Mesendoderm (in vitro differentiated cells): Measurements from ENCODE around the gene KRTAP9-7.
"Not testable (repeated sequence)": the region's sequence is repeated elsewhere in the genome, so short reads cannot be mapped to it uniquely, and the experiment has no call there.

Experiments
- DNase-seq: peaks from one replicate; pipeline ENCODE4 v3.0.0; 2013
- H2AK5ac ChIP-seq: 2 replicates; pipeline ENCODE4 v1.6.1; 2013; ENCODE audit warnings: low read length, inconsistent platforms
- H2BK120ac ChIP-seq: 2 replicates; pipeline ENCODE4 v1.6.1; 2013; ENCODE audit warnings: low read depth, mild to moderate bottlenecking, low read length, moderate library complexity, mixed read lengths
- H2BK15ac ChIP-seq: replicated peaks from 2 replicates; pipeline ENCODE4 v1.6.1; 2013; ENCODE audit warnings: low read depth, mild to moderate bottlenecking, moderate library complexity
- H2BK5ac ChIP-seq: 2 replicates; pipeline ENCODE4 v1.6.1; 2013; ENCODE audit warnings: low read length, inconsistent platforms
- H3K18ac ChIP-seq: 2 replicates; pipeline ENCODE4 v1.6.1; 2013; ENCODE audit warnings: mild to moderate bottlenecking, low read length, mixed read lengths
- H3K23ac ChIP-seq: one replicate; pipeline ENCODE4 v1.6.1; 2013; ENCODE audit warnings: low read length
- H3K27ac ChIP-seq: 2 replicates; pipeline ENCODE4 v1.5.1; 2013; ENCODE audit warnings: low read depth, mild to moderate bottlenecking, inconsistent platforms, low read length, moderate library complexity
- H3K27me3 ChIP-seq: 2 replicates; pipeline ENCODE4 v1.6.1; 2013; ENCODE audit warnings: low read length, control low read depth, mild to moderate bottlenecking, inconsistent platforms; ENCODE audit not compliant: insufficient read depth, poor library complexity
- H3K36me3 ChIP-seq: 2 replicates; pipeline ENCODE4 v1.6.1; 2013; ENCODE audit warnings: low read length, inconsistent platforms; ENCODE audit not compliant: control insufficient read depth, insufficient read depth
- H3K4ac ChIP-seq: one replicate; pipeline ENCODE4 v1.6.1; 2013; ENCODE audit warnings: low read depth, mild to moderate bottlenecking, low read length, moderate library complexity
- H3K4me1 ChIP-seq: 2 replicates; pipeline ENCODE4 v1.6.1; 2013; ENCODE audit warnings: low read depth, low read length, inconsistent platforms; ENCODE audit not compliant: control insufficient read depth
- H3K4me2 ChIP-seq: 2 replicates; pipeline ENCODE4 v1.6.1; 2013; ENCODE audit warnings: low read length
- H3K4me3 ChIP-seq: 2 replicates; pipeline ENCODE4 v1.5.1; 2013; ENCODE audit warnings: mild to moderate bottlenecking, low read length
- H3K56ac ChIP-seq: one replicate; pipeline ENCODE4 v1.6.1; 2013; ENCODE audit warnings: low read length
- H3K79me1 ChIP-seq: 2 replicates; pipeline ENCODE4 v1.6.1; 2013; ENCODE audit warnings: low read length, inconsistent platforms
- H3K79me2 ChIP-seq: 2 replicates; pipeline ENCODE4 v1.6.1; 2013; ENCODE audit warnings: mild to moderate bottlenecking, low read length; ENCODE audit not compliant: control insufficient read depth, insufficient read depth
- H3K9ac ChIP-seq: 2 replicates; pipeline ENCODE4 v1.6.1; 2013; ENCODE audit warnings: low read length, inconsistent platforms
- H4K5ac ChIP-seq: one replicate; pipeline ENCODE4 v1.6.1; 2013; ENCODE audit warnings: low read length
- H4K8ac ChIP-seq: one replicate; pipeline ENCODE4 v1.6.1; 2013; ENCODE audit warnings: low read depth, mild to moderate bottlenecking, control low read depth, low read length, moderate library complexity
- WGBS: extraction: QIAGEN DNeasy Blood & Tissue Kit; methylation state at CpG from one replicate; pipeline ENCODE4 v1.1.7; 2013; ENCODE audit warnings: low lambda C conversion rate, missing lambda C conversion rate; ENCODE audit not compliant: insufficient coverage; ENCODE audit errors: extremely low coverage; 5-methylcytosine and 5-hydroxymethylcytosine counted together

Gene KRTAP9-7

DNA sequence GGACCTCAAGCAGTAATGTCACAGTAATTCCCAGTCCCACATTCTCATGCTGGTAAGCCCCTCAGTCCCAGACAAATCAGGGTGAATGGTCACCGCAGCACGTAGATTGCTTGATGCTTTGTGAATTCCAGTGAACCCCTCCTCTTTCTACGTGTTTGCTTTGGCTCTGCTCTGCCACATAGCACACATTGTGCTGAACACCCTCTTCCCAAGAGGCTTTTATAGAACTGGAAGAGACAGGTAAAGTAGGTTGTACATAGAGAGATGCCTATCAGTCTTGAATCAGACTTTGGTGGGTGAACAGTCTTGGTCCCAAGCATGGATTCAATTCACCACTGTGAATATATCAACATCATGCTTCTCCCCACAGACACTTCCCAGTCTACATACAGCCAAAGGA is 10.9 kb upstream of the KRTAP9-7 start:
- WGBS = no CpG with 5 or more reads among the region's 3 CpGs
- Histone ChIP-seq H3K79me2 (no peaks in the 10 kb centered on the region), H3K4me3 (no peak overlapping the region), H4K8ac (no peak overlapping the region), H3K4me2 (no peak overlapping the region), H2AK5ac (no peak overlapping the region), H2BK5ac (no peak overlapping the region), H3K36me3 (no peaks in the 10 kb centered on the region), H3K27ac (no peak overlapping the region), H4K5ac (no peak overlapping the region), H2BK120ac (no peak overlapping the region), H3K18ac (no peak overlapping the region), H3K27me3 (no peaks in the 10 kb centered on the region), H3K79me1 (no peaks in the 10 kb centered on the region), H3K4ac (no peak overlapping the region), H2BK15ac (no peak overlapping the region), H3K56ac (no peak overlapping the region), H3K4me1 (no peaks in the 10 kb centered on the region), H3K9ac (no peak overlapping the region), H3K23ac (no peak overlapping the region)
- no peak for DNase-seq

DNA sequence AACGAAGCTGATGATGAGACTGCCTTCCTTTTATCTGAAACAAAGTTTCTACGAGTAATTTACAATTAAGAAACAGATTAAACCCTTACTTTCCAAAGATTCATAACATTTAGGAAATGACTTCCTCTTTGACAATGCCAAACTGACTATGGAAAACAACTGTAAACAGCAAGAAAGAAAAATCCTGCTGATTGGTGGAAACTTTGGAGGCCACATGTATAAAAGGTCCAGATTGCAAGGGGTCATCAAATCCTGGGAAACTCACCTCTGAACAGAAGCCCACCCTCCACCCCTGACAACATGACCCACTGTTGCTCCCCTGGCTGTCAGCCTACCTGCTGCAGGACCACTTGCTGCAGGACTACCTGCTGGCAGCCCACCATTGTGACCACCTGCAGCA is 10.4 kb upstream of the KRTAP9-7 start, which contains the start of gene KRTAP9-6:
TSS of gene KRTAP9-6 (plus strand) at position 301 of the 400 bp plus-strand sequence. CDS start at position 301, 0 bp downstream.
- no CpG with 5 or more reads among the region's 2 CpGs for WGBS
- Histone ChIP-seq H3K4me1 (no peaks in the 10 kb centered on the region), H3K4me3 (no peak within 1 kb of the TSS), H4K8ac (no peak within 1 kb of the TSS), H2BK15ac (no peak within 1 kb of the TSS), H3K18ac (no peak within 1 kb of the TSS), H3K36me3 (no peaks in the 10 kb centered on the region), H3K27me3 (no peaks in the 10 kb centered on the region), H2BK120ac (no peak within 1 kb of the TSS), H3K56ac (no peak within 1 kb of the TSS), H3K79me2 (no peaks in the 10 kb centered on the region), H3K79me1 (no peaks in the 10 kb centered on the region), H3K27ac (no peak within 1 kb of the TSS), H3K4ac (no peak within 1 kb of the TSS), H4K5ac (no peak within 1 kb of the TSS), H3K23ac (no peak within 1 kb of the TSS), H3K4me2 (no peak within 1 kb of the TSS), H2BK5ac (no peak within 1 kb of the TSS), H2AK5ac (no peak within 1 kb of the TSS), H3K9ac (no peak within 1 kb of the TSS)
- no peak for DNase-seq

DNA sequence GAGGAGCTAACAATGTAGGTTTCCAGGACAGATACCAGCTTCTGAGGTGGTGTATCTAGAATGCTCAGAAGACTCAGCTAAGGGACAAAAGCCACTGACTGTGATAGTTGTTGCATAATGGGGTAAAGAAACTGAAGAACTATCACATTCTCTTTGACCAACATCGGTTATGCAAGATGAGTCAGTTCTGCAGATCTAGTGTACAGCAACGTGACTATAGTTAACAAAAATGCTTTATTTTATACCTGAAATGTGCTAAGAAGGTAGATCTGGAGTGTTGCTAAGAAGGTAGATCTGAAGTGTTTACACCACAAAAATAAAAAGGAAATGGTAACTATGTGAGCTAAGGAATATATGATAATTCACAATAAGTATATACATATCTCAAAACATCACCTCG is 7.8 kb upstream of the KRTAP9-7 start:
- no peaks in the 10 kb centered on the region for H3K27me3 ChIP-seq
- H3K27ac ChIP-seq = no peak overlapping the region
- H3K4me2 ChIP-seq = no peak overlapping the region
- no peak for DNase-seq
- no peak overlapping the region for H3K18ac ChIP-seq
- H2BK5ac ChIP-seq = no peak overlapping the region
- H3K79me2 ChIP-seq = no peaks in the 10 kb centered on the region
- H4K8ac ChIP-seq = no peak overlapping the region
- no peak overlapping the region for H3K23ac ChIP-seq
- no peaks in the 10 kb centered on the region for H3K36me3 ChIP-seq
- no peak overlapping the region for H3K4ac ChIP-seq
- H2BK15ac ChIP-seq = no peak overlapping the region
- H3K4me3 ChIP-seq = no peak overlapping the region
- no CpG with 5 or more reads among the region's 3 CpGs for WGBS
- no peak overlapping the region for H4K5ac ChIP-seq
- H3K9ac ChIP-seq = no peak overlapping the region
- H3K79me1 ChIP-seq = no peaks in the 10 kb centered on the region
- no peak overlapping the region for H2AK5ac ChIP-seq
- no peak overlapping the region for H3K56ac ChIP-seq
- no peaks in the 10 kb centered on the region for H3K4me1 ChIP-seq
- H2BK120ac ChIP-seq = no peak overlapping the region

DNA sequence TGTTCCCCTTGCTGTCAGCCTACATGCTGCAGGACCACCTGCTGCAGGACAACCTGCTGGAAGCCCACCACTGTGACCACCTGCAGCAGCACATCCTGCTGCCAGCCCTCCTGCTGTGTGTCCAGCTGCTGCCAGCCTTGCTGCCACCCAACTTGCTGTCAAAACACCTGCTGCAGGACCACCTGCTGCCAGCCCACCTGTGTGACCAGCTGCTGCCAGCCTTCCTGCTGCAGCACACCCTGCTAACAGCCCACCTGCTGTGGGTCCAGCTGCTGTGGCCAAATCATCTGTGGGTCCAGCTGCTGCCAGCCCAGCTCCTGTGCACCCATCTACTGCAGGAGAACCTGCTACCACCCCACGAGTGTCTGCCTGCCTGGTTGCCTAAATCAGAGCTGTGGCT is 4.2 kb upstream of the KRTAP9-7 start:
- H3K56ac ChIP-seq, H3K36me3 ChIP-seq, H3K9ac ChIP-seq, H4K5ac ChIP-seq, H2AK5ac ChIP-seq, H3K79me2 ChIP-seq, H3K27ac ChIP-seq, DNase-seq, H3K79me1 ChIP-seq, H3K4ac ChIP-seq, H2BK120ac ChIP-seq, H3K4me3 ChIP-seq, H3K23ac ChIP-seq, H3K4me1 ChIP-seq, H3K18ac ChIP-seq, H3K4me2 ChIP-seq, H2BK5ac ChIP-seq, H2BK15ac ChIP-seq, H3K27me3 ChIP-seq, H4K8ac ChIP-seq: not testable (repeated sequence)
- WGBS = no CpG with 5 or more reads among the region's 1 CpG

DNA sequence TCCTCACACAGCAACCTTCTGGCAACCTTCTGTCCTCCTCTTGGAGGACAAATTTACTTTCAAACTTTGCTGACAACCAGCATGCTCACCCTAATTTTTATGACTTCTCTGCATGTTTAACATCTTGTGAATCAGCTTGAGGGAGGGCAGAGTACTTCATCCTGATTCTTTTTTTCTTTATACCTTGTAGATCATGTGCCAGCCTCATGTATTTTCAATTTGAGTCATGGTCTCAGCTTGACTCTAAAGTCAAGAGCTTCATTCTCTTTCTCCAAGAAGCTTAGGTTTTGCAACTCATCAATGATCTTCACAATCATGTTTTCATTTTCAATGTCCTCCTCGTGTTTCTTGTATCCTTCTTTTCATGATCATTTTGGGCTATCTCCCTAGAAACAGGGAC is 3.6 kb upstream of the KRTAP9-7 start:
- Histone ChIP-seq H3K27me3 (no peaks in the 10 kb centered on the region), H3K79me1 (no peaks in the 10 kb centered on the region)

DNA sequence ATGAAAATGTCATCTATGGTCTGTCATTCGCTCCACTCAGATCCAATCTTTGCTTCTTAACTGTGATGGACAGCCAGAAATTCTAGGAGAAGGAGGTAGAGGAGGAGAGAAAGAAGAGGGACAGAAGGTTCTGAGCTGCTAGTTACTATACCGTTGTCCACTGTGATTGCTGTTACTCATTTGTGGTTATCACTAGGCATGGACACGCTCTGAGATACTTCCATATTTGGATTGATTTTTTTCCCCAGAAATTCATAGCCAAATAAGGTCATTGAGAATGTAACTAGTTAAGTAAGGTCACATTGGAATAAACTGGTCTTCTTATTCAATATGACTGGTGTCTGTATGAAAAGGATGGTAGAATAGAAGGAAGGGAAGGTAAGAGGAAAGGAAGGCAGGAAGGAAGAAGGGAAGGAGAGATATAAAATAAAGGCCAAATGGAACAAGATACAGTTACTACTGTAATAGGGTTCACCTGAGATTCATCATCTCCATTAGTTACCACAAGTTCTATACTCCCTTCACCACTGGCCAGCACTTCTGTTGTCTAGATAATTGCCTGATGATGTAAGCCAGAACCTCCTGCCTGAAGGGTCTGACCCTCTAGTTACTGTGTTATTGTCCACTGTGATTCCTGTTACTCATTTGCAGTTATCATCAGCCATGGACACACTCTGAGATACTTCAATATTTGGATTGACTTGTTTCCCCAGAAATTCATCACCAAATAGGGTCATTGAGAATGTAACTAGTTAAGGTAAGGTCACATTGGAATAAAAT is 2.9 kb downstream of the KRTAP9-7 start:
- Histone ChIP-seq H3K27ac (no peak overlapping the region), H3K56ac (no peak overlapping the region), H3K79me1 (no peaks in the 10 kb centered on the region), H3K4ac (no peak overlapping the region), H3K18ac (no peak overlapping the region), H2BK120ac (no peak overlapping the region), H4K8ac (no peak overlapping the region), H3K79me2 (no peaks in the 10 kb centered on the region), H2BK5ac (no peak overlapping the region), H2AK5ac (no peak overlapping the region), H3K36me3 (no peaks in the 10 kb centered on the region), H3K4me3 (no peak overlapping the region), H3K23ac (no peak overlapping the region), H3K9ac (no peak overlapping the region), H4K5ac (no peak overlapping the region), H2BK15ac (no peak overlapping the region), H3K27me3 (no peaks in the 10 kb centered on the region), H3K4me2 (no peak overlapping the region), H3K4me1 (no peaks in the 10 kb centered on the region)
- no CpG with 5 or more reads among the region's 3 CpGs for WGBS
- no peak for DNase-seq

More for the DNA sequence above, 3.6 kb upstream of the KRTAP9-7 start:
- H2BK120ac ChIP-seq = no peak overlapping the region
- no peak overlapping the region for H3K9ac ChIP-seq
- H4K5ac ChIP-seq = no peak overlapping the region
- no peak overlapping the region for H3K4me2 ChIP-seq
- DNase-seq = no peak
- H3K79me2 ChIP-seq = no peaks in the 10 kb centered on the region
- H3K36me3 ChIP-seq = no peaks in the 10 kb centered on the region
- no CpG with 5 or more reads among the region's 1 CpG for WGBS
- H2BK5ac ChIP-seq = no peak overlapping the region
- no peak overlapping the region for H2AK5ac ChIP-seq
- H3K4me1 ChIP-seq = no peaks in the 10 kb centered on the region
- H2BK15ac ChIP-seq = no peak overlapping the region
- H3K27ac ChIP-seq = no peak overlapping the region
- no peak overlapping the region for H3K4me3 ChIP-seq
- no peak overlapping the region for H4K8ac ChIP-seq
- H3K23ac ChIP-seq = no peak overlapping the region
- no peak overlapping the region for H3K56ac ChIP-seq
- H3K18ac ChIP-seq = no peak overlapping the region
- no peak overlapping the region for H3K4ac ChIP-seq
